H9 (cell line): Measurements from ENCODE around the gene CEP162. TPM values are rescaled to one million over a fixed set of nuclear protein-coding genes. Genes with fewer than 3 reads are reported as not detected.
A peak's percentile ranks its signal among the peaks of the same experiment; 100 is the strongest.

Experiments used
- DNase-seq: peaks from one replicate; pipeline ENCODE4 v3.0.0-alpha.2; 2017
- H2AFZ ChIP-seq: one replicate; pipeline ENCODE4 v1.6.1; 2013; ENCODE audit warnings: mild to moderate bottlenecking, low read length, control low read depth, moderate library complexity
- H2AK5ac ChIP-seq: 2 replicates; pipeline ENCODE4 v1.6.1; 2013; ENCODE audit warnings: low read length, control low read depth, mixed read lengths; ENCODE audit not compliant: insufficient read length
- H2BK120ac ChIP-seq: one replicate; pipeline ENCODE4 v1.6.1; 2013; ENCODE audit warnings: low read depth, mild to moderate bottlenecking, low read length, control low read depth, inconsistent platforms; ENCODE audit not compliant: poor library complexity, severe bottlenecking
- H2BK12ac ChIP-seq: 2 replicates; pipeline ENCODE4 v1.6.1; 2013; ENCODE audit warnings: low read length, control low read depth, mixed read lengths, low read depth; ENCODE audit not compliant: insufficient read length
- H2BK15ac ChIP-seq: 2 replicates; pipeline ENCODE4 v1.6.1; 2013; ENCODE audit warnings: low read depth, low read length, control low read depth
- H2BK20ac ChIP-seq: one replicate; pipeline ENCODE4 v1.6.1; 2013; ENCODE audit warnings: low read depth, mild to moderate bottlenecking, low read length, control low read depth, inconsistent platforms; ENCODE audit not compliant: poor library complexity, severe bottlenecking
- H2BK5ac ChIP-seq: 2 replicates; pipeline ENCODE4 v1.6.1; 2013; ENCODE audit warnings: low read length, control low read depth, mixed read lengths; ENCODE audit not compliant: insufficient read length
- H3K14ac ChIP-seq: 2 replicates; pipeline ENCODE4 v1.6.1; 2013; ENCODE audit warnings: low read length, control low read depth; ENCODE audit not compliant: insufficient read depth
- H3K18ac ChIP-seq: 2 replicates; pipeline ENCODE4 v1.6.1; 2013; ENCODE audit warnings: low read depth, mild to moderate bottlenecking, mixed read lengths, low read length, control low read depth; ENCODE audit not compliant: insufficient read length
- H3K23ac ChIP-seq: 2 replicates; pipeline ENCODE4 v1.6.1; 2013; ENCODE audit warnings: low read length, control low read depth, mixed read lengths, low read depth; ENCODE audit not compliant: insufficient read length
- H3K23me2 ChIP-seq: 2 replicates; pipeline ENCODE4 v1.6.1; 2013; ENCODE audit warnings: low read depth, mild to moderate bottlenecking, mixed read lengths, low read length, control low read depth; ENCODE audit not compliant: insufficient read length, poor library complexity, severe bottlenecking
- H3K27ac ChIP-seq: 2 replicates; pipeline ENCODE4 v1.5.1; 2013; ENCODE audit warnings: low read length, control low read depth, mixed read lengths, low read depth; ENCODE audit not compliant: insufficient read length
- H3K27me3 ChIP-seq: 2 replicates; pipeline ENCODE4 v1.6.1; 2013; ENCODE audit warnings: low read length, control low read depth, inconsistent platforms; ENCODE audit not compliant: insufficient read depth
- H3K4ac ChIP-seq: 2 replicates; pipeline ENCODE4 v1.6.1; 2013; ENCODE audit warnings: low read depth, mild to moderate bottlenecking, control low read depth, inconsistent platforms, low read length, moderate library complexity
- H3K4me1 ChIP-seq: 2 replicates; pipeline ENCODE4 v1.6.1; 2013; ENCODE audit warnings: low read length, control low read depth, inconsistent platforms; ENCODE audit not compliant: insufficient read depth
- H3K4me2 ChIP-seq: 2 replicates; pipeline ENCODE4 v1.6.1; 2013; ENCODE audit warnings: low read length, control low read depth, mixed read lengths; ENCODE audit not compliant: insufficient read length, insufficient read depth
- H3K56ac ChIP-seq: 2 replicates; pipeline ENCODE4 v1.6.1; 2013; ENCODE audit warnings: low read depth, mild to moderate bottlenecking, mixed read lengths, low read length, control low read depth; ENCODE audit not compliant: insufficient read length
- H3K79me1 ChIP-seq: 2 replicates; pipeline ENCODE4 v1.6.1; 2013; ENCODE audit warnings: low read depth, mild to moderate bottlenecking, moderate library complexity, low read length, control low read depth, inconsistent platforms; ENCODE audit not compliant: insufficient read depth, poor library complexity, severe bottlenecking
- H3K79me2 ChIP-seq: 2 replicates; pipeline ENCODE4 v1.6.1; 2013; ENCODE audit warnings: low read length, control low read depth, inconsistent platforms; ENCODE audit not compliant: insufficient read depth
- H3K9ac ChIP-seq: 2 replicates; pipeline ENCODE4 v1.6.1; 2013; ENCODE audit warnings: low read length, control low read depth, mixed read lengths; ENCODE audit not compliant: insufficient read length; ENCODE audit errors: extremely low read depth
- H3K9me3 ChIP-seq: one replicate; pipeline ENCODE4 v1.6.1; 2013; ENCODE audit warnings: low read depth, low read length, inconsistent platforms; ENCODE audit not compliant: control insufficient read depth
- H3T11ph ChIP-seq: one replicate; pipeline ENCODE4 v1.6.1; 2013; ENCODE audit warnings: mild to moderate bottlenecking, low read length, control low read depth, inconsistent platforms
- H4K20me1 ChIP-seq: one replicate; pipeline ENCODE4 v1.6.1; 2013; ENCODE audit not compliant: control insufficient read depth, insufficient read length, insufficient read depth
- H4K5ac ChIP-seq: 2 replicates; pipeline ENCODE4 v1.6.1; 2013; ENCODE audit warnings: low read depth, mild to moderate bottlenecking, mixed read lengths, low read length, control low read depth; ENCODE audit not compliant: insufficient read length
- H4K8ac ChIP-seq: replicated peaks from 2 replicates; pipeline ENCODE4 v1.6.1; 2013; ENCODE audit warnings: low read length, control low read depth, mixed read lengths, low read depth; ENCODE audit not compliant: insufficient read length
- H4K91ac ChIP-seq: 2 replicates; pipeline ENCODE4 v1.6.1; 2013; ENCODE audit warnings: low read depth, mild to moderate bottlenecking, moderate library complexity, mixed read lengths, low read length, control low read depth; ENCODE audit not compliant: insufficient read length
- H3K27ac Mint-ChIP-seq, 3 experiments: 2 replicates in 2 of 3; 3 replicates in 1 of 3; pipeline ENCODE4 v1.8.0; 2020 to 2021; ENCODE audit warnings: mixed read lengths in 3 of 3, mild to moderate bottlenecking in 1 of 3, moderate library complexity in 1 of 3
- H3K27me3 Mint-ChIP-seq: 2 replicates; pipeline ENCODE4 v1.8.0; 2021; ENCODE audit warnings: low read depth, mild to moderate bottlenecking, moderate library complexity, mixed read lengths
- H3K36me3 Mint-ChIP-seq, 3 experiments: 2 replicates in 2 of 3; 3 replicates in 1 of 3; pipeline ENCODE4 v1.8.0; 2020 to 2021; ENCODE audit warnings: low read depth in 3 of 3, mixed read lengths in 3 of 3; ENCODE audit not compliant: insufficient read depth in 1 of 3
- H3K4me1 Mint-ChIP-seq, 2 experiments: 2 replicates each; pipeline ENCODE4 v1.8.0; 2020; ENCODE audit warnings: mixed read lengths in 2 of 2
- H3K4me3 Mint-ChIP-seq, 2 experiments: 2 replicates in 1 of 2; 3 replicates in 1 of 2; pipeline ENCODE4 v1.8.0; 2020 to 2021; ENCODE audit warnings: mild to moderate bottlenecking in 2 of 2, mixed read lengths in 2 of 2, moderate library complexity in 1 of 2
- H3K9me3 Mint-ChIP-seq, 2 experiments: 2 replicates in 1 of 2; 3 replicates in 1 of 2; pipeline ENCODE4 v1.8.0; 2020; ENCODE audit warnings: mild to moderate bottlenecking in 2 of 2, mixed read lengths in 2 of 2, moderate library complexity in 1 of 2
- CTCF ChIP-seq: fragments of 200-600 bp; sonication (generic); conservative IDR thresholded peaks from 3 replicates; pipeline ENCODE4 v1.8.0; 2021; ENCODE audit warnings: antibody characterized with exemption, mild to moderate bottlenecking
- WGBS: extraction: QIAGEN DNeasy Blood & Tissue Kit; methylation state at CpG from one replicate; pipeline ENCODE4 v1.1.7; 2013; ENCODE audit warnings: missing lambda C conversion rate, low lambda C conversion rate, mixed read lengths; ENCODE audit not compliant: insufficient read length; ENCODE audit errors: extremely low coverage; 5-methylcytosine and 5-hydroxymethylcytosine counted together
- long read RNA-seq: library from polyadenylated mRNA; unstranded; transcript quantifications from one replicate; pipeline ENCODE4 v2.0.0, GENCODE V29; 2020
- total RNA-seq: library from RNA; stranded (reverse); gene quantifications from 2 replicates; pipeline ENCODE4 v1.2.1, GENCODE V29; 2021

Gene CEP162
- total RNA-seq: 11.4 and 11.5 TPM in 2 replicates
- long read RNA-seq, partial matches to known transcripts: 34 of 53 reads
- long read RNA-seq, other reads (novel, unspliced or antisense): 18 of 53 reads

- Histone ChIP-seq H3K4me2 (peak within 1 kb of the TSS; percentile 98), H4K5ac (no peak within 1 kb of the TSS), H3T11ph (no peak within 1 kb of the TSS), H2AFZ (peak within 1 kb of the TSS; percentile 98), H3K14ac (0 out of 2 replicates have a peak within 1 kb of the TSS, but pooled peaks have one; percentile 28), H3K79me2 (no peaks in the 10 kb centered on the region), H3K9ac (peak within 1 kb of the TSS; percentile 63), H2BK5ac (no peak within 1 kb of the TSS), H2AK5ac (no peak within 1 kb of the TSS), H3K9me3 (no peaks in the 10 kb centered on the region), H3K18ac (no peak within 1 kb of the TSS), H3K23ac (no peak within 1 kb of the TSS), H4K20me1 (no peaks in the 10 kb centered on the region), H2BK15ac (no peak within 1 kb of the TSS), H3K79me1 (no peaks in the 10 kb centered on the region), H3K23me2 (peaks cover 5% of the 10 kb centered on the region), H2BK12ac (no peak within 1 kb of the TSS), H2BK120ac (no peak within 1 kb of the TSS), H2BK20ac (no peak within 1 kb of the TSS), H3K4ac (no peak within 1 kb of the TSS), H3K4me1 (peaks cover 2% of the 10 kb centered on the region; the same call in 1 of the 2 replicates), H4K8ac (no peak within 1 kb of the TSS), H3K27me3 (no peaks in the 10 kb centered on the region), H3K56ac (no peak within 1 kb of the TSS), H4K91ac (no peak within 1 kb of the TSS), H3K27ac (no peak within 1 kb of the TSS)
- WGBS: no CpG with 5 or more reads among the region's 40 CpGs
- peak; percentile 70 for TF ChIP-seq CTCF
- peak within 1 kb of the TSS in 2 of 3 experiments; percentile 75 to 89; a peak in 4 of 7 replicates for H3K27ac Mint-ChIP-seq
- no peaks in the 10 kb centered on the region for H3K9me3 Mint-ChIP-seq
- peak; percentile 94 for DNase-seq
- no peaks in the 10 kb centered on the region; a peak in 1 of 7 replicates for H3K36me3 Mint-ChIP-seq
- H3K27me3 Mint-ChIP-seq: peaks cover 22% of the 10 kb centered on the region
- peak within 1 kb of the TSS; percentile 91 to 92 for H3K4me3 Mint-ChIP-seq
- peaks cover 7 to 9% of the 10 kb centered on the region in 2 experiments; a peak in 3 of 4 replicates for H3K4me1 Mint-ChIP-seq
Measured at GRCh38 chr6:84227434-84228197, at the start of gene CEP162. Gene CEP162 (minus strand): TSS chr6:84227643. CDS start chr6:84226393, 1,250 bp downstream.
